CD14-positive monocyte (primary cell): ENCODE results near the gene UAP1L1. TPM values are rescaled to one million over a fixed set of nuclear protein-coding genes. Genes with fewer than 3 reads are reported as not detected.

Experiments
- DNase-seq, 3 donors: peaks; one replicate each; pipeline ENCODE4 v3.0.0-alpha.2; 2011 to 2022
- H2AFZ ChIP-seq: 2 replicates; pipeline ENCODE4 v1.6.0; 2012; ENCODE audit warnings: mild to moderate bottlenecking, low read depth, low read length, inconsistent platforms; ENCODE audit not compliant: insufficient read depth, poor library complexity, severe bottlenecking
- H3K27ac ChIP-seq, 2 donors: 1 replicate in 1 of 2; 2 replicates in 1 of 2; pipeline ENCODE4 v1.5.1; 2012 to 2013; ENCODE audit warnings: low read length in 2 of 2, control low read depth in 1 of 2, inconsistent platforms in 1 of 2, low read depth in 1 of 2, mild to moderate bottlenecking in 1 of 2
- H3K27me3 ChIP-seq, 2 donors: one replicate each; pipeline versions ENCODE4 v1.6.0 to v1.6.1; 2011 to 2013; ENCODE audit warnings: low read length in 2 of 2; ENCODE audit not compliant: control insufficient read depth in 2 of 2, insufficient read depth in 2 of 2
- H3K36me3 ChIP-seq, 2 donors: replicated peaks in 1 of 2; 1 replicate in 1 of 2; 2 replicates in 1 of 2; pipeline versions ENCODE4 v1.5.1 to v1.6.1; 2012 to 2013; ENCODE audit warnings: low read length in 2 of 2, control low read depth in 1 of 2, inconsistent platforms in 1 of 2, mild to moderate bottlenecking in 1 of 2; ENCODE audit not compliant: insufficient read depth in 2 of 2, control insufficient read depth in 1 of 2
- H3K4me1 ChIP-seq, 2 donors: 1 replicate in 1 of 2; 2 replicates in 1 of 2; pipeline versions ENCODE4 v1.5.1 to v1.6.1; 2012 to 2013; ENCODE audit warnings: low read length in 2 of 2, control low read depth in 1 of 2, inconsistent platforms in 1 of 2, mild to moderate bottlenecking in 1 of 2, moderate library complexity in 1 of 2; ENCODE audit not compliant: insufficient read depth in 2 of 2, control insufficient read depth in 1 of 2
- H3K4me2 ChIP-seq: replicated peaks from 2 replicates; pipeline ENCODE3; 2012; ENCODE audit warnings: low read length, moderate library complexity, mild to moderate bottlenecking; ENCODE audit not compliant: poor library complexity, severe bottlenecking; ENCODE audit errors: extremely low read depth
- H3K4me3 ChIP-seq, 3 experiments: fragments of 200-600 bp in 1 of 3; sonication (generic) in 1 of 3; replicated peaks in 1 of 3; 1 replicate in 2 of 3; 2 replicates in 1 of 3; pipeline ENCODE4 v1.5.1; 2011 to 2013; ENCODE audit warnings: low read length in 3 of 3, mild to moderate bottlenecking in 3 of 3, control low read depth in 2 of 3, low read depth in 2 of 3, inconsistent platforms in 1 of 3, moderate library complexity in 1 of 3
- H3K79me2 ChIP-seq: 2 replicates; pipeline ENCODE4 v1.6.0; 2012; ENCODE audit warnings: mild to moderate bottlenecking, control low read depth, inconsistent platforms, low read length, moderate library complexity; ENCODE audit not compliant: insufficient read depth
- H3K9ac ChIP-seq: 2 replicates; pipeline ENCODE4 v1.6.0; 2017; ENCODE audit warnings: low read length, mild to moderate bottlenecking; ENCODE audit not compliant: insufficient read depth, poor library complexity, severe bottlenecking
- H3K9me3 ChIP-seq, 2 donors: replicated peaks in 1 of 2; 1 replicate in 1 of 2; 2 replicates in 1 of 2; pipeline versions ENCODE4 v1.5.1 to v1.6.1; 2012 to 2013; ENCODE audit warnings: low read length in 2 of 2, control low read depth in 1 of 2; ENCODE audit not compliant: control insufficient read depth in 1 of 2, insufficient read depth in 1 of 2
- H4K20me1 ChIP-seq: 2 replicates; pipeline ENCODE4 v1.6.0; 2012; ENCODE audit warnings: mild to moderate bottlenecking, low read length, control low read depth, moderate library complexity; ENCODE audit not compliant: insufficient read depth
- H3K27ac Mint-ChIP-seq, 7 donors: one replicate each; pipeline ENCODE4 v1.8.0; 2020; ENCODE audit warnings: mild to moderate bottlenecking in 7 of 7, mixed read lengths in 7 of 7, moderate library complexity in 6 of 7, inconsistent platforms in 2 of 7
- H3K27me3 Mint-ChIP-seq, 3 donors: one replicate each; pipeline ENCODE4 v1.8.0; 2021 to 2022; ENCODE audit warnings: low read depth in 3 of 3, mild to moderate bottlenecking in 3 of 3, mixed read lengths in 3 of 3, moderate library complexity in 3 of 3, inconsistent platforms in 1 of 3
- H3K36me3 Mint-ChIP-seq, 2 donors: one replicate each; pipeline ENCODE4 v1.8.0; 2020; ENCODE audit warnings: mixed read lengths in 2 of 2, inconsistent platforms in 1 of 2, mild to moderate bottlenecking in 1 of 2
- H3K4me1 Mint-ChIP-seq: one replicate; pipeline ENCODE4 v1.8.0; 2020; ENCODE audit warnings: mild to moderate bottlenecking, mixed read lengths
- H3K4me3 Mint-ChIP-seq, 2 donors: one replicate each; pipeline ENCODE4 v1.8.0; 2020; ENCODE audit warnings: mild to moderate bottlenecking in 2 of 2, mixed read lengths in 2 of 2, moderate library complexity in 1 of 2
- H3K9me3 Mint-ChIP-seq, 7 donors: one replicate each; pipeline ENCODE4 v1.8.0; 2020 to 2022; ENCODE audit warnings: mixed read lengths in 7 of 7, mild to moderate bottlenecking in 6 of 7, moderate library complexity in 6 of 7, inconsistent platforms in 2 of 7
- WGBS: methylation state at CpG from one replicate; pipeline ENCODE4 v1.1.5; 2013; ENCODE audit warnings: missing lambda C conversion rate; ENCODE audit not compliant: insufficient coverage; 5-methylcytosine and 5-hydroxymethylcytosine counted together
- intact Hi-C, 2 donors: fragments of 100-400 bp; cut with micrococcal nuclease; formaldehyde crosslinking; loops; one replicate each; pipeline versions ENCODE4 v1.15.0 to v1.15.1; 2023
- polyA plus RNA-seq, 3 donors: library from polyadenylated mRNA; depleted of rRNA in 1 of 3; unstranded in 2 of 3; stranded (reverse) in 1 of 3; fragments of 300-500 nt in 2 of 3; fragments of >200 nt in 1 of 3; fragmentation: Illumina TruSeq in 2 of 3; gene quantifications; 1 replicate in 2 of 3; 2 replicates in 1 of 3; pipeline ENCODE4 v1.2.3, GENCODE V29; 2012 to 2021
- TF ChIP-seq, protein P1 (sequence below): fragments of 200-600 bp; IDR thresholded peaks from one replicate; pipeline ENCODE4 v1.8.0; 2022; ENCODE audit warnings: antibody characterized with exemption, mild to moderate bottlenecking

The UAP1L1 gene
- polyA plus RNA-seq, 3 donors, result 5.7 to 16.7 (median 14.8) TPM

DNA sequence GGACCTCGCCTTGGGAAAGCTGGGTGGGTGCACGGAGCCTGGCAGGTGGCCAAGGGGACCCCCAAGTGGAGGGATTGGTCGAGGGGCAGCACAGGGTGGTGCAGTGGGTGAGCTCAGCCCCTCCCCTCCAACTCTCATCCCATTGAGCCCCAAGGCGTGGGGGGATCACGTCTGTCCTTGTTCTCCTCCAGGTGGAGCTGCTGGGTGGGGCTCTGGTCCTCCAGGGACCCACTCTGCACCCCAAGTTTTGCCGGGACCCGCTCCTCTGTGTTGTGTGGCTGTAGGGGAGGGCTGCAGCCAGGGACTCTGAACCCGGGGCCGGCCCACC, 41.8 kb upstream of the UAP1L1 start:
- H3K36me3 Mint-ChIP-seq, result peaks cover 5 to 30% of the 10 kb centered on the region in 2 donors
- peak overlapping the region; percentile 1 for H3K9ac ChIP-seq
- H3K27ac ChIP-seq, result peak overlapping the region in 1 of 2 donors; percentile 71
- H3K4me1 Mint-ChIP-seq, result peaks cover 35% of the 10 kb centered on the region
- peaks cover 52% of the 10 kb centered on the region for H4K20me1 ChIP-seq
- no peaks in the 10 kb centered on the region for H3K9me3 ChIP-seq
- DNase-seq, result no peak
- intact Hi-C loops, result loop anchor here in 1 of 2 donors (10.0 kb wide), 1 partner anchor 91 kb away; the partner anchor contains the start of genes C8G and FBXW5
- H2AFZ ChIP-seq, result no peak overlapping the region
- peak overlapping the region; percentile 56 to 64 for H3K4me3 Mint-ChIP-seq
- peaks cover 0 to 1% (median 0%) of the 10 kb centered on the region in 3 donors for H3K27me3 Mint-ChIP-seq
- H3K79me2 ChIP-seq, result peaks cover 54% of the 10 kb centered on the region
- no peaks in the 10 kb centered on the region for H3K27me3 ChIP-seq
- H3K4me2 ChIP-seq, result peak overlapping the region; percentile 98
- peak overlapping the region in 1 of 3 experiments; percentile 74 for H3K4me3 ChIP-seq
- TF ChIP-seq, protein P1, sequence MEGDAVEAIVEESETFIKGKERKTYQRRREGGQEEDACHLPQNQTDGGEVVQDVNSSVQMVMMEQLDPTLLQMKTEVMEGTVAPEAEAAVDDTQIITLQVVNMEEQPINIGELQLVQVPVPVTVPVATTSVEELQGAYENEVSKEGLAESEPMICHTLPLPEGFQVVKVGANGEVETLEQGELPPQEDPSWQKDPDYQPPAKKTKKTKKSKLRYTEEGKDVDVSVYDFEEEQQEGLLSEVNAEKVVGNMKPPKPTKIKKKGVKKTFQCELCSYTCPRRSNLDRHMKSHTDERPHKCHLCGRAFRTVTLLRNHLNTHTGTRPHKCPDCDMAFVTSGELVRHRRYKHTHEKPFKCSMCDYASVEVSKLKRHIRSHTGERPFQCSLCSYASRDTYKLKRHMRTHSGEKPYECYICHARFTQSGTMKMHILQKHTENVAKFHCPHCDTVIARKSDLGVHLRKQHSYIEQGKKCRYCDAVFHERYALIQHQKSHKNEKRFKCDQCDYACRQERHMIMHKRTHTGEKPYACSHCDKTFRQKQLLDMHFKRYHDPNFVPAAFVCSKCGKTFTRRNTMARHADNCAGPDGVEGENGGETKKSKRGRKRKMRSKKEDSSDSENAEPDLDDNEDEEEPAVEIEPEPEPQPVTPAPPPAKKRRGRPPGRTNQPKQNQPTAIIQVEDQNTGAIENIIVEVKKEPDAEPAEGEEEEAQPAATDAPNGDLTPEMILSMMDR, result peak; percentile 60
- no peaks in the 10 kb centered on the region for H3K9me3 Mint-ChIP-seq
- no CpG with 5 or more reads among the region's 9 CpGs for WGBS
- peaks cover 15 to 22% of the 10 kb centered on the region in 2 donors for H3K36me3 ChIP-seq
- peak overlapping the region in 1 of 7 donors; percentile 53 for H3K27ac Mint-ChIP-seq
- peaks cover 41 to 54% of the 10 kb centered on the region in 2 donors for H3K4me1 ChIP-seq

GRCh38 chr9:137035937-137036336, 41.4 kb upstream of the UAP1L1 start:
- intact Hi-C loops, result loop anchor here in 1 of 2 donors (10.0 kb wide), 1 partner anchor 91 kb away; the partner anchor contains the start of genes C8G and FBXW5
- Mint-ChIP-seq H3K27ac (no peak overlapping the region), H3K4me1 (peaks cover 30% of the 10 kb centered on the region), H3K27me3 (peaks cover 0 to 1% (median 0%) of the 10 kb centered on the region in 3 donors), H3K4me3 (no peak overlapping the region), H3K36me3 (peaks cover 5 to 26% of the 10 kb centered on the region in 2 donors), H3K9me3 (no peaks in the 10 kb centered on the region)
- H3K27me3 ChIP-seq, result no peaks in the 10 kb centered on the region
- H2AFZ ChIP-seq, result no peak overlapping the region
- H3K79me2 ChIP-seq, result peaks cover 49% of the 10 kb centered on the region
- no peaks in the 10 kb centered on the region for H3K9me3 ChIP-seq
- peaks cover 15 to 22% of the 10 kb centered on the region in 2 donors for H3K36me3 ChIP-seq
- peak overlapping the region; percentile 98 for H3K4me2 ChIP-seq
- peak overlapping the region in 1 of 3 experiments; percentile 74 for H3K4me3 ChIP-seq
- peak overlapping the region in 1 of 2 donors; percentile 71 for H3K27ac ChIP-seq
- peaks cover 52% of the 10 kb centered on the region for H4K20me1 ChIP-seq
- 97% methylated on average over 8 of the region's 8 CpGs for WGBS
- H3K4me1 ChIP-seq, result peaks cover 37 to 49% of the 10 kb centered on the region in 2 donors
- DNase-seq, result no peak
- TF ChIP-seq, protein P1, result no peak
- no peak overlapping the region for H3K9ac ChIP-seq
